DMS 273 (cell line): ENCODE results near the gene PARP2.

Experiments used
- DNase-seq: peaks from one replicate; lab custom pipeline; 2025; ENCODE audit not compliant: unreplicated experiment; lab: John Stamatoyannopoulos, UW

PARP2 gene

DNA sequence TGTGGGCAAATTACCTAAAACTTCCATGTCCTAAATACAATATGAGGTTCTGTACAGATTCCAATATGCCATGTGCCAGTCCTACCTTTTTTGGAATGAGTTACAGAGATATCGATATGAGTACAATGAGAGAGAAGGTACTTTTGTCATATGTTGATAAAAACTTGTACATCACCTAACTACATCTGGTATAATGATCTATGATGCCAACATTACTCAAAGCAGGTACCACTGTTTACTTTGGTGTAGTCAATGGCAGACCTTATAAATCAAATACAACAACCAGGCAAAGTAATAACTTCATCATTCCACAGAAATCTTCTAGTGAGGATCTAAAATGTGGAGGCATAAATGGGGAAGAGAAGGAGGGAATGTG, 57.1 kb downstream of the PARP2 start:
- no peak for DNase-seq

- no peak for DNase-seq
Observed at GRCh38 chr14:20400965-20401593, 57.6 kb downstream of the PARP2 start.

GRCh38 chr14:20403521-20403920, 60.1 kb downstream of the PARP2 start:
- DNase-seq: no peak
